Measurements from ENCODE around the gene RNF111.

RNF111 gene

GRCh38 chr15:59051873-59052861 lies 64.7 kb downstream of the RNF111 start:
- no peak for DNase-seq (ENCODE audit: low read depth)
- TF ChIP-seq CTCF (IDR thresholded peaks at IDR 0.05; ENCODE audit: insufficient read depth, low read depth, low read length, missing control alignments): no peak
- no peak overlapping the region for H3K4me3 ChIP-seq (ENCODE audit: low read length)

- no peak for DNase-seq (ENCODE audit: low read depth)
- H3K4me3 ChIP-seq (ENCODE audit: low read length): no peak overlapping the region
- no peak for TF ChIP-seq CTCF (IDR thresholded peaks at IDR 0.05; ENCODE audit: insufficient read depth, low read depth, low read length, missing control alignments)
Measured at GRCh38 chr15:59052915-59053407, 65.5 kb downstream of the RNF111 start.

- H3K4me3 ChIP-seq (ENCODE audit: low read length): no peak overlapping the region
- TF ChIP-seq CTCF (IDR thresholded peaks at IDR 0.05; ENCODE audit: insufficient read depth, low read depth, low read length, missing control alignments): no peak
- DNase-seq (ENCODE audit: low read depth): no peak
Measured at GRCh38 chr15:59053482-59053881, 66.0 kb downstream of the RNF111 start.

- TF ChIP-seq CTCF (IDR thresholded peaks at IDR 0.05; ENCODE audit: insufficient read depth, low read depth, low read length, missing control alignments): no peak
- DNase-seq (ENCODE audit: low read depth): no peak
- H3K4me3 ChIP-seq (ENCODE audit: low read length): no peak overlapping the region
Measured at GRCh38 chr15:59059076-59059597, 71.7 kb downstream of the RNF111 start.

GRCh38 chr15:59060348-59060747 lies 72.9 kb downstream of the RNF111 start:
- no peak for TF ChIP-seq CTCF (IDR thresholded peaks at IDR 0.05; ENCODE audit: insufficient read depth, low read depth, low read length, missing control alignments)
- DNase-seq (ENCODE audit: low read depth): peak; percentile 61
- H3K4me3 ChIP-seq (ENCODE audit: low read length): no peak overlapping the region

- no peak for DNase-seq (ENCODE audit: low read depth)
- H3K4me3 ChIP-seq (ENCODE audit: low read length): no peak overlapping the region
- no peak for TF ChIP-seq CTCF (IDR thresholded peaks at IDR 0.05; ENCODE audit: insufficient read depth, low read depth, low read length, missing control alignments)
Measured at GRCh38 chr15:59063042-59063441, 75.6 kb downstream of the RNF111 start.

All from epithelial cell of esophagus (primary cell).